B cell (primary cell): ENCODE measurements around the gene TNFAIP2. TPM values are rescaled to one million over a fixed set of nuclear protein-coding genes. Genes with fewer than 3 reads are reported as not detected.

Experiments
- ATAC-seq: fragments of 200-7000 bp; cut with Tn5 transposase; one replicate; pipeline ENCODE4 v1.10.0; 2021; ENCODE audit warnings: low read depth, mild to moderate bottlenecking, moderate number of reproducible peaks, moderate library complexity
- CTCF ChIA-PET: fragments of 350-600 bp; sonication (Branson Sonifier 250); formaldehyde crosslinking; loops from one replicate; lab custom pipeline; 2021; ENCODE audit warnings: antibody characterized with exemption, inconsistent platforms; lab: Charles Lee
- POLR2A ChIA-PET: fragments of 350-600 bp; sonication (Branson Sonifier 250); formaldehyde crosslinking; loops from one replicate; lab custom pipeline; 2021; ENCODE audit warnings: antibody characterized with exemption; lab: Charles Lee
- DNase-seq: peaks from one replicate; pipeline ENCODE4 v3.0.0; 2013
- H2AFZ ChIP-seq: 2 replicates; pipeline ENCODE4 v1.6.1; 2012; ENCODE audit warnings: mild to moderate bottlenecking, low read depth, low read length; ENCODE audit not compliant: insufficient read depth, poor library complexity, severe bottlenecking
- H3K27ac ChIP-seq, 2 donors: 1 replicate in 1 of 2; 2 replicates in 1 of 2; pipeline ENCODE4 v1.5.1; 2012 to 2013; ENCODE audit warnings: low read length in 2 of 2, mild to moderate bottlenecking in 2 of 2, moderate library complexity in 1 of 2
- H3K27me3 ChIP-seq, 4 experiments: fragments of 200-600 bp in 1 of 4; sonication (generic) in 1 of 4; replicated peaks in 1 of 4; 1 replicate in 2 of 4; 2 replicates in 2 of 4; pipeline versions ENCODE4 v1.6.1 to v1.7.0; 2013 to 2016; ENCODE audit warnings: low read length in 3 of 4, mild to moderate bottlenecking in 2 of 4, mixed read lengths in 1 of 4, moderate library complexity in 1 of 4; ENCODE audit not compliant: insufficient read depth in 4 of 4, control insufficient read depth in 3 of 4; ENCODE audit errors: control extremely low read depth in 1 of 4
- H3K36me3 ChIP-seq, 2 experiments: replicated peaks in 1 of 2; 1 replicate in 1 of 2; 2 replicates in 1 of 2; pipeline versions ENCODE4 v1.6.1 to v1.7.1; 2013; ENCODE audit warnings: low read length in 1 of 2; ENCODE audit not compliant: insufficient read depth in 2 of 2, control insufficient read depth in 1 of 2; ENCODE audit errors: control extremely low read depth in 1 of 2, extremely low read depth in 1 of 2
- H3K4me1 ChIP-seq, 2 donors: fragments of 200-600 bp in 1 of 2; sonication (generic) in 1 of 2; 1 replicate in 1 of 2; 2 replicates in 1 of 2; pipeline versions ENCODE4 v1.5.1 to v1.6.1; 2013 to 2017; ENCODE audit warnings: low read length in 2 of 2; ENCODE audit not compliant: control insufficient read depth in 2 of 2, insufficient read depth in 2 of 2
- H3K4me2 ChIP-seq: replicated peaks from 2 replicates; pipeline ENCODE3; 2012; ENCODE audit warnings: mild to moderate bottlenecking, low read depth, low read length; ENCODE audit not compliant: poor library complexity, severe bottlenecking
- H3K4me3 ChIP-seq, 5 experiments: fragments of 200-600 bp in 1 of 5; sonication (generic) in 1 of 5; 1 replicate in 3 of 5; 2 replicates in 2 of 5; pipeline versions ENCODE4 v1.5.1 to v1.7.0; 2011 to 2016; ENCODE audit warnings: low read length in 4 of 5, mild to moderate bottlenecking in 4 of 5, low read depth in 2 of 5, control low read depth in 1 of 5, moderate library complexity in 1 of 5; ENCODE audit not compliant: insufficient read depth in 1 of 5; ENCODE audit errors: control extremely low read depth in 1 of 5, extremely low read depth in 1 of 5
- H3K79me2 ChIP-seq: fragments of 200-600 bp; sonication (generic); one replicate; pipeline ENCODE4 v1.6.0; 2016; ENCODE audit warnings: low read length; ENCODE audit not compliant: control insufficient read depth, insufficient read depth
- H3K9ac ChIP-seq: fragments of 200-600 bp; sonication (generic); 2 replicates; pipeline ENCODE4 v1.6.1; 2017; ENCODE audit warnings: mild to moderate bottlenecking, low read length, moderate library complexity
- H3K9me3 ChIP-seq, 3 donors: one replicate each; pipeline versions ENCODE4 v1.6.1 to v1.7.1; 2013; ENCODE audit warnings: low read length in 2 of 3; ENCODE audit not compliant: control insufficient read depth in 2 of 3, insufficient read depth in 1 of 3; ENCODE audit errors: control extremely low read depth in 1 of 3
- H4K20me1 ChIP-seq: 2 replicates; pipeline ENCODE4 v1.6.0; 2012; ENCODE audit warnings: mild to moderate bottlenecking, low read length; ENCODE audit not compliant: insufficient read depth, control insufficient read depth, poor library complexity, severe bottlenecking
- H3K27ac Mint-ChIP-seq: one replicate; pipeline ENCODE4 v1.8.0; 2021; ENCODE audit warnings: mixed read lengths
- H3K27me3 Mint-ChIP-seq: one replicate; pipeline ENCODE4 v1.8.0; 2021; ENCODE audit warnings: mixed read lengths
- H3K4me1 Mint-ChIP-seq: one replicate; pipeline ENCODE4 v1.8.0; 2021; ENCODE audit warnings: mixed read lengths
- H3K4me3 Mint-ChIP-seq: one replicate; pipeline ENCODE4 v1.8.0; 2021; ENCODE audit warnings: mixed read lengths
- H3K9me3 Mint-ChIP-seq: one replicate; pipeline ENCODE4 v1.8.0; 2022; ENCODE audit warnings: mixed read lengths; ENCODE audit not compliant: insufficient read depth
- EZH2 ChIP-seq: IDR thresholded peaks from 2 replicates; pipeline ENCODE4 v1.6.1; 2012; ENCODE audit warnings: borderline replicate concordance, low read depth, mild to moderate bottlenecking, moderate library complexity, low read length; ENCODE audit not compliant: insufficient read depth, poor library complexity, severe bottlenecking
- WGBS: methylation state at CpG from one replicate; pipeline ENCODE4 v1.1.5; 2013; ENCODE audit warnings: missing lambda C conversion rate; ENCODE audit not compliant: insufficient coverage; 5-methylcytosine and 5-hydroxymethylcytosine counted together
- intact Hi-C: fragments of 100-400 bp; cut with micrococcal nuclease; formaldehyde crosslinking; loops from one replicate; pipeline ENCODE4 v1.10.0; 2022
- polyA plus RNA-seq: library from polyadenylated mRNA; depleted of rRNA; stranded (reverse); fragments of >200 nt; gene quantifications from 2 replicates; pipeline ENCODE4 v1.2.3, GENCODE V29; 2012
- total RNA-seq, 2 donors: library from RNA; stranded (reverse); fragments of 120-200 nt in 1 of 2; gene quantifications; 1 replicate in 1 of 2; 2 replicates in 1 of 2; pipeline versions ENCODE4 v1.2.3 to v1.2.4, GENCODE V29; 2013 to 2022
- TF ChIP-seq, protein P1 (sequence below): fragments of 200-600 bp; IDR thresholded peaks from one replicate; pipeline ENCODE4 v1.8.0; 2022; ENCODE audit warnings: antibody characterized with exemption, mild to moderate bottlenecking

The TNFAIP2 gene
- total and polyA plus RNA-seq, 2 donors (not counting 1 experiment from before 2014, with no cell fraction given), result 1.5 to 9.0 TPM

DNA sequence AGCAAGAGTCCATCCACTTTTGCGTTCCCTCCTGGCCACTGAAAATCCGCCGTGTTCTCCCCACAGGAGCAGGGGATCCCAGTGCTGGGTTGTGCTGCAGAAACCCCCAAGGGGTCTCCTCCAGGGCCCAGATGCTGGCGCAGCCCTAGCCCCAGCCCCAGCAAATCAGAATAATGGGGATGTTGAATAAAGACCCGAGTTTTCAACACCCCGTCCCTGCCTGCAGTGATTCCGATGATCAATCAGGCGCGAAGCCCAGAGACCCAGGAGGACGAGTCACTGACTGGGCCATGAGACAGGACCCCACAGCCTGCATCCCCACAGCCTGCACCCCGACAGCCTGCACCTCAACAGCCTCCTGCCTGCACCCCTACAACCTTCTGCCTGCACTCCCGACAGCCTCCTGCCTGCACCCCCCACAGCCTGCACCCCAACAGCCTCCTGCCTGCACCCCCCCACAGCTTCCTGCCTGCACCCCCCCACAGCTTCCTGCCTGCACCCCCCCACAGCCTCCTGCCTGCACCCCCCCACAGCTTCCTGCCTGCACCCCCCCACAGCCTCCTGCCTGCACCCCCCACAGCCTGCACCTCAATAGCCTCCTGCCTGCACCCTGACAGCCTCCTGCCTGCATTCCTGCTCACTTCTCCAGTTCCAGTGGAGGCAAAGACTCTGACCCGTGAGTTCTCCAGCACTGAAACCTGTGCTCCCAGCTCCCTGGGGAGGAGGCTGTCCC, 37.2 kb downstream of the TNFAIP2 start:
- H3K4me1 ChIP-seq, result no peaks in the 10 kb centered on the region
- DNase-seq (no peak), ATAC-seq (no peak)
- peaks cover 0 to 9% (median 0%) of the 10 kb centered on the region in 4 experiments for H3K27me3 ChIP-seq
- no peak overlapping the region for H3K4me2 ChIP-seq
- H3K27ac ChIP-seq, result no peak overlapping the region
- H3K79me2 ChIP-seq, result no peaks in the 10 kb centered on the region
- Mint-ChIP-seq H3K9me3 (no peaks in the 10 kb centered on the region), H3K27ac (no peak overlapping the region), H3K4me1 (no peaks in the 10 kb centered on the region), H3K4me3 (no peak overlapping the region), H3K27me3 (peaks cover 18% of the 10 kb centered on the region)
- POLR2A ChIA-PET, result no interaction called here
- 90% methylated on average over 13 of the region's 13 CpGs for WGBS
- H2AFZ ChIP-seq, result no peak overlapping the region
- intact Hi-C loops, result no loop called here
- TF ChIP-seq EZH2, result no peak
- TF ChIP-seq, protein P1, sequence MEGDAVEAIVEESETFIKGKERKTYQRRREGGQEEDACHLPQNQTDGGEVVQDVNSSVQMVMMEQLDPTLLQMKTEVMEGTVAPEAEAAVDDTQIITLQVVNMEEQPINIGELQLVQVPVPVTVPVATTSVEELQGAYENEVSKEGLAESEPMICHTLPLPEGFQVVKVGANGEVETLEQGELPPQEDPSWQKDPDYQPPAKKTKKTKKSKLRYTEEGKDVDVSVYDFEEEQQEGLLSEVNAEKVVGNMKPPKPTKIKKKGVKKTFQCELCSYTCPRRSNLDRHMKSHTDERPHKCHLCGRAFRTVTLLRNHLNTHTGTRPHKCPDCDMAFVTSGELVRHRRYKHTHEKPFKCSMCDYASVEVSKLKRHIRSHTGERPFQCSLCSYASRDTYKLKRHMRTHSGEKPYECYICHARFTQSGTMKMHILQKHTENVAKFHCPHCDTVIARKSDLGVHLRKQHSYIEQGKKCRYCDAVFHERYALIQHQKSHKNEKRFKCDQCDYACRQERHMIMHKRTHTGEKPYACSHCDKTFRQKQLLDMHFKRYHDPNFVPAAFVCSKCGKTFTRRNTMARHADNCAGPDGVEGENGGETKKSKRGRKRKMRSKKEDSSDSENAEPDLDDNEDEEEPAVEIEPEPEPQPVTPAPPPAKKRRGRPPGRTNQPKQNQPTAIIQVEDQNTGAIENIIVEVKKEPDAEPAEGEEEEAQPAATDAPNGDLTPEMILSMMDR, result no peak
- CTCF ChIA-PET, result no interaction called here
- no peak overlapping the region for H3K4me3 ChIP-seq
- no peaks in the 10 kb centered on the region for H4K20me1 ChIP-seq
- peaks cover 0 to 4% (median 0%) of the 10 kb centered on the region in 3 donors for H3K9me3 ChIP-seq
- H3K9ac ChIP-seq, result no peak overlapping the region
- H3K36me3 ChIP-seq, result no peaks in the 10 kb centered on the region

DNA sequence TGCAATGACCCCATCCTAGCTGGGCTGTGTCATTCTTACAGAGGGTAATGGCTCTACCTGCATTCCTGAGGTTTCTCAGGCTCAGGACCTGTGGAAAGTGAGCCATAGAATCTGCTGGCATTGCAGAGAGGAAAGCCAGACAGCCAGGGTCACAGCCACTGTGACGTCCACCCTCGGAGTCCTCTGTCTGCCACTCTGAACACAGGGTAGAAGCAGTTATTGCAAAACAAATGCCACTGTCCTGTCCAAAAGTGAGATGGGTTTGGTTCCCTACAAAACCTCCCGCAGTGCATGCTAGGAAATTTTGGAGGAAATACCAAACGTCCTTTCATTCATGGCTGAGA, 37.8 kb downstream of the TNFAIP2 start:
- Histone ChIP-seq H4K20me1 (no peaks in the 10 kb centered on the region), H3K4me3 (no peak overlapping the region), H3K27me3 (peaks cover 0 to 11% (median 0%) of the 10 kb centered on the region in 4 experiments), H3K4me1 (no peaks in the 10 kb centered on the region), H3K79me2 (no peaks in the 10 kb centered on the region), H3K9me3 (peaks cover 0 to 4% (median 0%) of the 10 kb centered on the region in 3 donors), H3K4me2 (no peak overlapping the region), H3K36me3 (no peaks in the 10 kb centered on the region), H3K9ac (no peak overlapping the region), H3K27ac (no peak overlapping the region), H2AFZ (no peak overlapping the region)
- 96% methylated on average over 4 of the region's 4 CpGs for WGBS
- no peak overlapping the region for H3K4me3 Mint-ChIP-seq
- ChIA-PET CTCF (no interaction called here), POLR2A (no interaction called here)
- no peak for TF ChIP-seq EZH2
- TF ChIP-seq, protein P1, result no peak
- no peaks in the 10 kb centered on the region for H3K4me1 Mint-ChIP-seq
- intact Hi-C loops, result no loop called here
- DNase-seq (no peak), ATAC-seq (no peak)
- peaks cover 18% of the 10 kb centered on the region for H3K27me3 Mint-ChIP-seq
- no peak overlapping the region for H3K27ac Mint-ChIP-seq
- H3K9me3 Mint-ChIP-seq, result no peaks in the 10 kb centered on the region
